C1 segment of cervical spinal cord (tissue), 14 donors: ENCODE measurements around the gene PIK3R2.
"Not testable (repeated sequence)": the region's sequence is repeated elsewhere in the genome, so short reads cannot be mapped to it uniquely, and the experiment has no call there.

ENCODE experiments used
- DNase-seq, 14 donors: peaks; one replicate each; lab custom pipeline; 2025; lab: John Stamatoyannopoulos, UW

Gene PIK3R2

GRCh38 chr19:18152817-18153555, at the start of gene PIK3R2:
TSS of gene PIK3R2 (plus strand) at chr19:18153163. CDS start at chr19:18155880, 2,717 bp downstream.
- DNase-seq = peak; percentile 86 to 99 (median 97)

GRCh38 chr19:18104793-18105131, 48.2 kb upstream of the PIK3R2 start:
- DNase-seq = no peak

GRCh38 chr19:18105259-18105658, 47.7 kb upstream of the PIK3R2 start:
- not testable (repeated sequence) for DNase-seq

- DNase-seq = no peak
Measured at GRCh38 chr19:18107235-18107634, 45.7 kb upstream of the PIK3R2 start.

GRCh38 chr19:18108897-18109296, 44.1 kb upstream of the PIK3R2 start:
- DNase-seq = no peak

GRCh38 chr19:18109341-18109732, 43.6 kb upstream of the PIK3R2 start:
- DNase-seq = no peak

GRCh38 chr19:18109733-18110608, 43.0 kb upstream of the PIK3R2 start:
- DNase-seq = peak in 5 of 14 donors; percentile 32 to 51 (median 47)

GRCh38 chr19:18110609-18111232, 42.2 kb upstream of the PIK3R2 start:
- DNase-seq = no peak

- DNase-seq = peak in 13 of 14 donors; percentile 12 to 87 (median 70)
Measured at GRCh38 chr19:18112989-18113478, 39.9 kb upstream of the PIK3R2 start.

- no peak for DNase-seq
Measured at GRCh38 chr19:18113827-18114226, 39.1 kb upstream of the PIK3R2 start.

GRCh38 chr19:18114483-18114882, 38.5 kb upstream of the PIK3R2 start:
- DNase-seq = no peak

GRCh38 chr19:18117364-18117691, 35.6 kb upstream of the PIK3R2 start:
- no peak for DNase-seq

- peak in 13 of 14 donors; percentile 20 to 90 (median 73) for DNase-seq
Measured at GRCh38 chr19:18117692-18118378, 35.1 kb upstream of the PIK3R2 start.

- DNase-seq = no peak
Measured at GRCh38 chr19:18118420-18119012, 34.4 kb upstream of the PIK3R2 start.

- DNase-seq = peak in 5 of 14 donors; percentile 15 to 34 (median 21)
Measured at GRCh38 chr19:18119013-18119716, 33.8 kb upstream of the PIK3R2 start.

- DNase-seq = no peak
Measured at GRCh38 chr19:18119717-18120105, 33.3 kb upstream of the PIK3R2 start.

- DNase-seq = no peak
Measured at GRCh38 chr19:18120127-18120526, 32.8 kb upstream of the PIK3R2 start.

- no peak for DNase-seq
Measured at GRCh38 chr19:18121166-18121565, 31.8 kb upstream of the PIK3R2 start.

- DNase-seq = peak in 4 of 14 donors; percentile 14 to 38 (median 24)
Measured at GRCh38 chr19:18122424-18122823, 30.5 kb upstream of the PIK3R2 start.
